ENCODE results near the gene SMG5.
"Not testable (repeated sequence)": the region's sequence is repeated elsewhere in the genome, so short reads cannot be mapped to it uniquely, and the experiment has no call there.

Gene SMG5

GRCh38 chr1:156217871-156218270, 64.8 kb downstream of the SMG5 start:
- FAIRE-seq = no peak
- no peak for DNase-seq (ENCODE audit: extremely low spot score, insufficient read length, low read depth)

GRCh38 chr1:156216361-156217086, 66.1 kb downstream of the SMG5 start:
- not testable (repeated sequence) for DNase-seq (ENCODE audit: extremely low spot score, insufficient read length, low read depth)
- FAIRE-seq = peak; percentile 100

GRCh38 chr1:156214024-156214748, 68.4 kb downstream of the SMG5 start:
- DNase-seq (ENCODE audit: extremely low spot score, insufficient read length, low read depth) (no peak), FAIRE-seq (no peak)

GRCh38 chr1:156213644-156213966, 69.0 kb downstream of the SMG5 start:
- DNase-seq (ENCODE audit: extremely low spot score, insufficient read length, low read depth) (no peak), FAIRE-seq (no peak)

- peak; percentile 99 for DNase-seq (ENCODE audit: extremely low spot score, insufficient read length, low read depth)
- no peak for FAIRE-seq
These were observed 69.6 kb downstream of the SMG5 start, which contains the start of gene PMF1 for GRCh38 chr1:156212833-156213643. PMF1 (plus strand) TSS chr1:156213007; CDS start chr1:156213016, 9 bp downstream.

GRCh38 chr1:156212130-156212529, 70.5 kb downstream of the SMG5 start:
- no peak for FAIRE-seq
- no peak for DNase-seq (ENCODE audit: extremely low spot score, insufficient read length, low read depth)

- DNase-seq (ENCODE audit: extremely low spot score, insufficient read length, low read depth) = no peak
These were observed 71.4 kb downstream of the SMG5 start for GRCh38 chr1:156211243-156211642.

GRCh38 chr1:156204686-156205085, 77.9 kb downstream of the SMG5 start:
- no peak for DNase-seq (ENCODE audit: extremely low spot score, insufficient read length, low read depth)
- FAIRE-seq = no peak

More at GRCh38 chr1:156211243-156211642, 71.4 kb downstream of the SMG5 start:
- FAIRE-seq = no peak

- DNase-seq (ENCODE audit: extremely low spot score, insufficient read length, low read depth) (no peak), FAIRE-seq (no peak)
These were observed 79.3 kb downstream of the SMG5 start for GRCh38 chr1:156203331-156203730.

GRCh38 chr1:156200044-156200443, 82.6 kb downstream of the SMG5 start:
- DNase-seq (ENCODE audit: extremely low spot score, insufficient read length, low read depth) (no peak), FAIRE-seq (no peak)
